ENCODE measurements around the gene KRTAP1-3. TPM values are rescaled to one million over a fixed set of nuclear protein-coding genes. Genes with fewer than 3 reads are reported as not detected.
"Not testable (repeated sequence)": the region's sequence is repeated elsewhere in the genome, so short reads cannot be mapped to it uniquely, and the experiment has no call there.

KRTAP1-3 gene, protein sequence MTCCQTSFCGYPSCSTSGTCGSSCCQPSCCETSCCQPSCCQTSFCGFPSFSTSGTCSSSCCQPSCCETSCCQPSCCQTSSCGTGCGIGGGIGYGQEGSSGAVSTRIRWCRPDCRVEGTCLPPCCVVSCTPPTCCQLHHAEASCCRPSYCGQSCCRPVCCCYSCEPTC
- total RNA-seq (not detected), polyA plus RNA-seq (not detected)

DNA sequence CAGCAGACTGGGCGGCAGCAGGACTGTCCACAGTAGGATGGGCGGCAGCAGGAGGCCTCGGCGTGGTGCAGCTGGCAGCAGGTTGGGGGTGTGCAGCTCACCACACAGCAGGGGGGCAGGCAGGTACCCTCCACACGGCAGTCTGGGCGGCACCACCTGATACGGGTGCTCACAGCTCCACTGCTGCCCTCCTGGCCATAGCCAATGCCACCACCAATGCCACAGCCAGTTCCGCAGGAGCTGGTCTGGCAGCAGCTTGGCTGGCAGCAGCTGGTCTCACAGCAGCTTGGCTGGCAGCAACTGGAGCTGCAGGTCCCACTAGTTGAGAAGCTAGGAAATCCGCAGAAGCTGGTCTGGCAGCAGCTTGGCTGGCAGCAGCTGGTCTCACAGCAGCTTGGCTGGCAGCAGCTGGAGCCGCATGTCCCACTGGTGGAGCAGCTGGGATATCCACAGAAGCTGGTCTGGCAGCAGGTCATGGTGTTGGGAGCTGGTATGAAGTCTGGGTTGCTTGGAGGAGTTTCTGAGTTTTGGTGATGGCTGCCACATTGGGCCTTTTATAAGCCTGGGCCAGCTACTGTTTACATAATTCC lies at the start of gene KRTAP1-3:
KRTAP1-3 (minus strand) TSS at position 529 of the 590 bp plus-strand sequence; CDS start at position 476, 53 bp downstream.
- H3K36me3 Mint-ChIP-seq; H3K27me3 ChIP-seq (ENCODE audit: insufficient read depth, low read length, poor library complexity, severe bottlenecking); H3K4me3 Mint-ChIP-seq; CTCF ChIA-PET; H3K36me3 ChIP-seq (ENCODE audit: insufficient read depth, low read length); H3K4me1 Mint-ChIP-seq; H3K9me3 Mint-ChIP-seq; H3K4me1 ChIP-seq (ENCODE audit: insufficient read depth, low read length); POLR2A ChIA-PET; DNase-seq; H3K4me3 ChIP-seq (ENCODE audit: low read length); H3K9me3 ChIP-seq (ENCODE audit: low read length); H3K27ac ChIP-seq (ENCODE audit: low read depth, low read length): not testable (repeated sequence)
- peaks cover 7 to 43% of the 10 kb centered on the region in 2 donors for H3K27me3 Mint-ChIP-seq
- H3K27ac Mint-ChIP-seq, result peak within 1 kb of the TSS in 3 of 8 donors; percentile 17 to 59 (median 22)

DNA sequence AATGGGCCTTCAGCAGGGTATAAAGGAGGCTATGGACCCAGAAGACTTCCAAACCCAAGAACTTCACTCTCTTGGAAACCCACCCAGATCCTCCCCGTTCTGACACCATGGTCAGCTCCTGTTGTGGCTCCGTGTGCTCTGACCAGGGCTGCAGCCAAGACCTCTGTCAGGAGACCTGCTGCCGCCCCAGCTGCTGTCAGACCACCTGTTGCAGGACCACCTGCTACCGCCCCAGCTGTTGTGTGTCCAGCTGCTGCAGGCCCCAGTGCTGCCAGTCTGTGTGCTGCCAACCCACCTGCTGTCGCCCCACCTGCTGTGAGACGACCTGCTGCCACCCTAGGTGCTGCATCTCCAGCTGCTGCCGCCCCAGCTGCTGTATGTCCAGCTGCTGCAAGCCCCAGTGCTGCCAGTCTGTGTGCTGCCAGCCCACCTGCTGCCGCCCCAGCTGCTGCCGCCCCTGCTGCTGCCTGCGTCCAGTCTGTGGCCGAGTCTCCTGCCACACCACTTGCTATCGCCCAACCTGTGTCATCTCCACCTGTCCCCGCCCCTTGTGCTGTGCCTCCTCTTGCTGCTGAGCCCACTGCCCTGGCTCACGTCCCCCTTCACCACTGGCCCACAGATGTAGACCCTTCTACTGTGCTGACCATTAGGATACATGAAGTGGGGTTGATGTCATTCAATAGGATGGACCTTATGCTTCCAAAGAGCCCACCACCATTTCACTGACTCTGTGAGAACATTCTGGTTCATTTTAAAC lies 49.6 kb upstream of the KRTAP1-3 start, which contains the start of gene KRTAP4-7:
KRTAP4-7 (plus strand) TSS at position 51 of the 757 bp plus-strand sequence; CDS start at position 108, 57 bp downstream.
- Mint-ChIP-seq H3K27ac (peak within 1 kb of the TSS in 1 of 8 donors; percentile 86), H3K27me3 (peaks cover 12 to 28% of the 10 kb centered on the region in 2 donors)
- H3K4me1 ChIP-seq (ENCODE audit: insufficient read depth, low read length); H3K27me3 ChIP-seq (ENCODE audit: insufficient read depth, low read length, poor library complexity, severe bottlenecking); H3K27ac ChIP-seq (ENCODE audit: low read depth, low read length); H3K36me3 Mint-ChIP-seq; H3K36me3 ChIP-seq (ENCODE audit: insufficient read depth, low read length); DNase-seq; H3K4me1 Mint-ChIP-seq; H3K9me3 Mint-ChIP-seq; H3K4me3 Mint-ChIP-seq; H3K4me3 ChIP-seq (ENCODE audit: low read length); CTCF ChIA-PET; H3K9me3 ChIP-seq (ENCODE audit: low read length): not testable (repeated sequence)
- POLR2A ChIA-PET, result interaction anchor here (0.6 kb wide), 1 partner anchor 34 kb away, joined by 3 read pairs; the partner anchor contains the start of gene KRTAP4-11

DNA sequence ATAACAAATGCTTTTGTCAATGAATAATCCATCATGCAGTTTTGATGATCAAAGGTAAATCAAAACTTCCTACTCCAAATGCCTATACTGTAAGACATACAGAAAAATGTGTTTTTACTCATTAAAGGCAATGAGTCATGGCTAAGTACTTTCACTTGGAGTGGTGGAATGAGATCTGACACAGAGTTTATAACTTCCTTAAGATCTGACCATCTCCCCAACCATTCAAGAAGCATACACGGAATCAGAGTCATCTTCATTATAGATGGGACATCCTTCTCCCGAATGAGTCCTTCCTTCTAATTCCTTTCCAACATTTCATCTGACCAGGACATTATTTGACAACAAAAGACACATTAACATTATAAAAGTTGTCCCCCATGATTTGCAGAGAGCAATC lies 48.8 kb upstream of the KRTAP1-3 start:
- H3K4me1 ChIP-seq (ENCODE audit: insufficient read depth, low read length); H3K27ac Mint-ChIP-seq; H3K4me1 Mint-ChIP-seq; DNase-seq; H3K9me3 ChIP-seq (ENCODE audit: low read length); H3K4me3 ChIP-seq (ENCODE audit: low read length); H3K27ac ChIP-seq (ENCODE audit: low read depth, low read length); H3K4me3 Mint-ChIP-seq; H3K9me3 Mint-ChIP-seq; CTCF ChIA-PET; H3K36me3 Mint-ChIP-seq; H3K27me3 ChIP-seq (ENCODE audit: insufficient read depth, low read length, poor library complexity, severe bottlenecking); H3K36me3 ChIP-seq (ENCODE audit: insufficient read depth, low read length): not testable (repeated sequence)
- peaks cover 11 to 30% of the 10 kb centered on the region in 2 donors for H3K27me3 Mint-ChIP-seq
- POLR2A ChIA-PET, result interaction anchor here (0.6 kb wide), 1 partner anchor 35 kb away, joined by 3 read pairs; the partner anchor contains the start of gene KRTAP4-11

DNA sequence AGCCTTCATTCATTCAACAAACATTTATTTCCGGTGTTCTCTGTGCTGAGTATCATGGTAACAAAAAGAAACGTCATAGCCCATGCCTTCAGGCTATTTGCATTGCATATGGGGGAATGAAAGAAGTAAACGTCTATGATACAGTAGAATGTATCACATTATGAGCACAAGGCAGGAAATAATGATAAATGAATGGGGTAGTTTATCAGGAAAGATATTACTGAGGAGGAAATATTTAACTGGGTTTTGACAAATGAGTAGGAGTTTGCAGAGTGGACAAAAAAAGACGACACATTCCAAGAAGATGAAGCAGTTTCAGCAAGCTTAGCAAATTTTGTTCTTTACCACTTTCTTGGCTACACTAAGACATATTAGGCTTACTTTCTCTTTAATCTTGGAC lies 48.0 kb upstream of the KRTAP1-3 start:
- Mint-ChIP-seq H3K4me1 (no peaks in the 10 kb centered on the region), H3K4me3 (no peak overlapping the region), H3K27me3 (peaks cover 11 to 35% of the 10 kb centered on the region in 2 donors), H3K9me3 (no peaks in the 10 kb centered on the region), H3K27ac (no peak overlapping the region), H3K36me3 (no peaks in the 10 kb centered on the region)
- Histone ChIP-seq H3K4me3 (ENCODE audit: low read length) (no peak overlapping the region), H3K9me3 (ENCODE audit: low read length) (no peaks in the 10 kb centered on the region), H3K27me3 (ENCODE audit: insufficient read depth, low read length, poor library complexity, severe bottlenecking) (no peaks in the 10 kb centered on the region), H3K4me1 (ENCODE audit: insufficient read depth, low read length) (no peaks in the 10 kb centered on the region), H3K27ac (ENCODE audit: low read depth, low read length) (no peak overlapping the region), H3K36me3 (ENCODE audit: insufficient read depth, low read length) (no peaks in the 10 kb centered on the region)
- ChIA-PET POLR2A (no interaction called here), CTCF (no interaction called here)
- DNase-seq, result no peak

DNA sequence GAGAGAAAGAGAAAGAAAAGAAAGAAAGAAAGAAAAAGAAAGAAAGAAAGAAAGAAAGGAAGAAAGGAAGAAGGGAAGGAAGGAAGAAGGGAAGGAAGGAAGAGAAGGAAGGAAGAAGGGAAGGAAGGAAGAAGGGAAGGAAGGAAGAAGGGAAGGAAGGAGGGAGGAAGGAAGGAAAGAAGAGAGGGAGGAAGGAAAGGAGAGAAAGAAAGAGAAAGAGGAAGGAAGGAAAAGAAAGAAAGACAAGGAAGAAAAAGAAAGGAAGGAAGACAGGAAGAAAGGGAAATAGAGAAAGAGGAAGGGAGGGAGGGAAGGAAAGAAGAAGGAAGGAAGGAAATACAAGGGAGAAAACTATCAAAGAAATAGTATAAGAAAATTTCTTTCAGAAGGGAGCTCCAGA lies 42.1 kb upstream of the KRTAP1-3 start:
- H3K4me1 ChIP-seq (ENCODE audit: insufficient read depth, low read length), result no peaks in the 10 kb centered on the region
- no peaks in the 10 kb centered on the region for H3K9me3 Mint-ChIP-seq
- H3K27me3 ChIP-seq (ENCODE audit: insufficient read depth, low read length, poor library complexity, severe bottlenecking), result peaks cover 7% of the 10 kb centered on the region
- no peaks in the 10 kb centered on the region for H3K36me3 ChIP-seq (ENCODE audit: insufficient read depth, low read length)
- no peak overlapping the region for H3K4me3 ChIP-seq (ENCODE audit: low read length)
- no peak for DNase-seq
- no peak overlapping the region for H3K27ac ChIP-seq (ENCODE audit: low read depth, low read length)
- ChIA-PET POLR2A (no interaction called here), CTCF (no interaction called here)
- H3K27me3 Mint-ChIP-seq, result peaks cover 22 to 49% of the 10 kb centered on the region in 2 donors
- H3K36me3 Mint-ChIP-seq, result no peaks in the 10 kb centered on the region
- H3K9me3 ChIP-seq (ENCODE audit: low read length), result no peaks in the 10 kb centered on the region
- no peaks in the 10 kb centered on the region for H3K4me1 Mint-ChIP-seq
- H3K27ac Mint-ChIP-seq, result no peak overlapping the region
- no peak overlapping the region for H3K4me3 Mint-ChIP-seq

DNA sequence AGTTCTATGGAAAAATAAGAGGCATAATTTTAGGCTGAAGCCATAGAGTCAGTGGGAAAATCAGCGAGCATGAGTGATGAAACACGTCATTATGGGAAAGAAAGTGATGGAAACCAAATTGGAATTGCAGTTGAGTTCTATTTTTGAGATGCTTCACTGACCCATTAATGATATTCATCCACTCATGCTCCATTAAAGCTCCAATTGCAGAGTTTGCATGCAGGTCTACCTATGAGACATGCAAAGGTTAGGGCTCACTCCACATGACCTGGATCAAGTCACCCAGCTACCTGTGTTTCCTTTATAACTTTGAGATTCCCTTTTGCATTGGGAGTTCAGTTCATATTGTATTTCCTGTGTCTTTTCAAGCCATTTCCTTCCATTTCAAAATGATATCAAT lies 39.0 kb upstream of the KRTAP1-3 start:
- no peaks in the 10 kb centered on the region for H3K36me3 Mint-ChIP-seq
- Histone ChIP-seq H3K9me3 (ENCODE audit: low read length) (no peaks in the 10 kb centered on the region), H3K4me1 (ENCODE audit: insufficient read depth, low read length) (no peaks in the 10 kb centered on the region), H3K27me3 (ENCODE audit: insufficient read depth, low read length, poor library complexity, severe bottlenecking) (peaks cover 7% of the 10 kb centered on the region), H3K4me3 (ENCODE audit: low read length) (no peak overlapping the region), H3K27ac (ENCODE audit: low read depth, low read length) (no peak overlapping the region), H3K36me3 (ENCODE audit: insufficient read depth, low read length) (no peaks in the 10 kb centered on the region)
- H3K27ac Mint-ChIP-seq, result no peak overlapping the region
- peaks cover 0 to 2% (median 0%) of the 10 kb centered on the region in 3 donors for H3K4me1 Mint-ChIP-seq
- no peak for DNase-seq
- peaks cover 20 to 33% of the 10 kb centered on the region in 2 donors for H3K27me3 Mint-ChIP-seq
- H3K4me3 Mint-ChIP-seq, result no peak overlapping the region
- ChIA-PET CTCF (no interaction called here), POLR2A (no interaction called here)
- no peaks in the 10 kb centered on the region for H3K9me3 Mint-ChIP-seq

DNA sequence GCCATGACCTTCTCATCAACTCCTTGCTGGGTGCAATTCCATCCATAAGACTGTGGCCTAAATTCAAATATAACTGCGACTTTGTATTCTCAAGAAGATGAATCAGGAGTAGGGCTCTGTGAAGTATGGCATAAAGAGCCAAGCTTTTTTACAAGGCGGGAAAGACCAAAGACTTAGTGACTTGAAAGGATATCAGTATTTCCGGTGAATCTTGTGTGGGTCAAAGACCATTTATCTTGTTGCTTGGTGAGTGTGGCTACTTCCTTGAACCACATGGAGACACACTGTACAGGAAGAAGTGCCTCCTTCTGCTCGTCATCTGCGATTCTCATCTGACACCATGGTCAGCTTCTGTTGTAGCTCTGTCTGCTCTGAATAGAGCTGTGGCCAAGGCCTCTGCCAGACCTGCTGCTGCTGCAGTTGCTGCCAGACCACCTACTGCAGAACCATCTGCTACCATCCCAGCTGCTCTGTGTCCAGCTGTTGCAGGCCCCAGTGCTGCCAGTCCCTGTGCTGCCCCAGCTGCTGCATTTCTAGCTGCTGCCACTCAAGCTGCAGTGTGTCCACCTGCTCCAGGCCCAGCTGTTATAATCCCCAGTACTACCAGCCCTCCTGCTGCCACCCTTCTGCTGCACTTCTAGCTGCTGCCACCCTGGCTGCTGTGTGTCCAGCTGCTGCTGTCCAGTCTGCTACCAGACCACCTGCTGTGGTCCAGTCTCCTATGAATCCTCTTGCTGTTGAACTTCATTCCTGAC lies 37.1 kb upstream of the KRTAP1-3 start:
- ChIA-PET CTCF (interaction anchor here (1.5 kb wide), 1 partner anchor 577 kb away, joined by 4 read pairs; no protein-coding TSS in a partner anchor), POLR2A (no interaction called here)
- H3K27me3 ChIP-seq (ENCODE audit: insufficient read depth, low read length, poor library complexity, severe bottlenecking), result peaks cover 2% of the 10 kb centered on the region
- H3K9me3 ChIP-seq (ENCODE audit: low read length), result no peaks in the 10 kb centered on the region
- no peak overlapping the region for H3K4me3 ChIP-seq (ENCODE audit: low read length)
- H3K36me3 Mint-ChIP-seq, result no peaks in the 10 kb centered on the region
- peaks cover 0 to 2% (median 0%) of the 10 kb centered on the region in 3 donors for H3K4me1 Mint-ChIP-seq
- H3K4me3 Mint-ChIP-seq, result no peak overlapping the region
- no peaks in the 10 kb centered on the region for H3K9me3 Mint-ChIP-seq
- no peak overlapping the region for H3K27ac Mint-ChIP-seq
- peaks cover 17 to 20% of the 10 kb centered on the region in 2 donors for H3K27me3 Mint-ChIP-seq
- H3K36me3 ChIP-seq (ENCODE audit: insufficient read depth, low read length), result no peaks in the 10 kb centered on the region
- no peak overlapping the region for H3K27ac ChIP-seq (ENCODE audit: low read depth, low read length)
- H3K4me1 ChIP-seq (ENCODE audit: insufficient read depth, low read length), result no peaks in the 10 kb centered on the region
- no peak for DNase-seq

DNA sequence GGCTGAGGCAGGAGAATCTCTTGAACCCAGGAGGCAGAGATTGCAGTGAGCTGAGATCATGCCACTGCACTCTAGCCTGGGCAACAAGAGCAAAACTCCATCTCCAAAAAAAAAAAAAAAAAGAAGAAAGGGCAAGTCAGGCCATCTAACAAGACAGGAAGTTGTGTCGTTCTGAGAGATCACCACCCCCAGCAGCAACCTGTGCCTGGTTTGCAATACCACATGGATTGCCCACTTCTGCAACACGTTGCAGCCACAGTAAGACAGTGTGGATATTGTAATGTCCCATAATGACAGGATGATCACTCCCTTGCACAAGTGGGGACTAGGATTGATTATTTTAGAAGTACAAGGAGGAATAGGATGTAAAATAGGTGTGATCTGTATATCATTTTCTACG lies 34.4 kb upstream of the KRTAP1-3 start:
- H3K27me3 ChIP-seq (ENCODE audit: insufficient read depth, low read length, poor library complexity, severe bottlenecking), result no peaks in the 10 kb centered on the region
- DNase-seq, result no peak
- no peaks in the 10 kb centered on the region for H3K36me3 Mint-ChIP-seq
- POLR2A ChIA-PET, result no interaction called here
- peaks cover 0 to 2% (median 0%) of the 10 kb centered on the region in 3 donors for H3K4me1 Mint-ChIP-seq
- no peak overlapping the region for H3K4me3 Mint-ChIP-seq
- H3K9me3 ChIP-seq (ENCODE audit: low read length), result no peaks in the 10 kb centered on the region
- no peaks in the 10 kb centered on the region for H3K36me3 ChIP-seq (ENCODE audit: insufficient read depth, low read length)
- H3K27ac ChIP-seq (ENCODE audit: low read depth, low read length), result no peak overlapping the region
- CTCF ChIA-PET, result no interaction called here
- no peaks in the 10 kb centered on the region for H3K4me1 ChIP-seq (ENCODE audit: insufficient read depth, low read length)
- H3K27ac Mint-ChIP-seq, result no peak overlapping the region
- no peak overlapping the region for H3K4me3 ChIP-seq (ENCODE audit: low read length)
- no peaks in the 10 kb centered on the region for H3K9me3 Mint-ChIP-seq
- peaks cover 8% of the 10 kb centered on the region in 2 donors for H3K27me3 Mint-ChIP-seq
